ENCODE results near the gene GLO1. TPM values are rescaled to one million over a fixed set of nuclear protein-coding genes. Genes with fewer than 3 reads are reported as not detected.

The GLO1 gene
- polyA plus RNA-seq (2012; ENCODE audit: insufficient read length, low read depth): 139 TPM

- TF ChIP-seq REST (IDR thresholded peaks at IDR 0.05; ENCODE audit: insufficient read depth in 1 of 2, low read depth in 2 of 2, low read length in 2 of 2) (no peak), SIN3A (IDR thresholded peaks at IDR 0.05; ENCODE audit: borderline replicate concordance, insufficient read depth, low read length) (no peak; the same call in 1 of the 2 replicates), POLR2AphosphoS5 (IDR thresholded peaks at IDR 0.05; ENCODE audit: low read depth, low read length) (peak; percentile 91), TAF1 (IDR thresholded peaks at IDR 0.05; ENCODE audit: borderline replicate concordance, insufficient read depth, low read length) (peak; percentile 83), FOXP2 (optimal IDR thresholded peaks at IDR 0.05; ENCODE audit: borderline replicate concordance, extremely low read depth, extremely low read length, insufficient read depth) (peak; percentile 69)
Observed at GRCh38 chr6:38702558-38703397, at the start of gene GLO1. TSS of gene GLO1 (minus strand) at chr6:38703145. CDS start at chr6:38703054, 91 bp downstream.

GRCh38 chr6:38750968-38751615 lies 48.1 kb upstream of the GLO1 start:
- TF ChIP-seq POLR2AphosphoS5 (IDR thresholded peaks at IDR 0.05; ENCODE audit: low read depth, low read length) (no peak), TAF1 (IDR thresholded peaks at IDR 0.05; ENCODE audit: borderline replicate concordance, insufficient read depth, low read length) (no peak), SIN3A (IDR thresholded peaks at IDR 0.05; ENCODE audit: borderline replicate concordance, insufficient read depth, low read length) (no peak), FOXP2 (optimal IDR thresholded peaks at IDR 0.05; ENCODE audit: borderline replicate concordance, extremely low read depth, extremely low read length, insufficient read depth) (no peak), REST (IDR thresholded peaks at IDR 0.05; ENCODE audit: insufficient read depth in 1 of 2, low read depth in 2 of 2, low read length in 2 of 2) (no peak)

GRCh38 chr6:38749473-38749872 lies 46.5 kb upstream of the GLO1 start:
- TF ChIP-seq REST (IDR thresholded peaks at IDR 0.05; ENCODE audit: insufficient read depth in 1 of 2, low read depth in 2 of 2, low read length in 2 of 2): no peak
- no peak for TF ChIP-seq TAF1 (IDR thresholded peaks at IDR 0.05; ENCODE audit: borderline replicate concordance, insufficient read depth, low read length)
- TF ChIP-seq FOXP2 (optimal IDR thresholded peaks at IDR 0.05; ENCODE audit: borderline replicate concordance, extremely low read depth, extremely low read length, insufficient read depth): no peak
- TF ChIP-seq SIN3A (IDR thresholded peaks at IDR 0.05; ENCODE audit: borderline replicate concordance, insufficient read depth, low read length): no peak

- TF ChIP-seq TAF1 (IDR thresholded peaks at IDR 0.05; ENCODE audit: borderline replicate concordance, insufficient read depth, low read length) (no peak), REST (IDR thresholded peaks at IDR 0.05; ENCODE audit: insufficient read depth in 1 of 2, low read depth in 2 of 2, low read length in 2 of 2) (no peak), SIN3A (IDR thresholded peaks at IDR 0.05; ENCODE audit: borderline replicate concordance, insufficient read depth, low read length) (no peak), POLR2AphosphoS5 (IDR thresholded peaks at IDR 0.05; ENCODE audit: low read depth, low read length) (no peak), FOXP2 (optimal IDR thresholded peaks at IDR 0.05; ENCODE audit: borderline replicate concordance, extremely low read depth, extremely low read length, insufficient read depth) (no peak)
Observed at GRCh38 chr6:38739532-38739931, 36.6 kb upstream of the GLO1 start.
